Fibroblast of lung (primary cell): ENCODE results near the gene ZNF552.

ENCODE experiments used
- CTCF ChIP-seq, 2 donors: IDR thresholded peaks in 1 of 2; conservative IDR thresholded peaks in 1 of 2; 1 replicate in 1 of 2; 2 replicates in 1 of 2; pipeline ENCODE4 v1.5.1; 2011 to 2012; ENCODE audit warnings: low read length in 2 of 2, control low read depth in 1 of 2, inconsistent platforms in 1 of 2, low read depth in 1 of 2, mild to moderate bottlenecking in 1 of 2
- EZH2 ChIP-seq: IDR thresholded peaks from 2 replicates; pipeline ENCODE4 v1.5.1; 2012; ENCODE audit warnings: low read length, control low read depth, mild to moderate bottlenecking; ENCODE audit errors: missing control alignments

DNA sequence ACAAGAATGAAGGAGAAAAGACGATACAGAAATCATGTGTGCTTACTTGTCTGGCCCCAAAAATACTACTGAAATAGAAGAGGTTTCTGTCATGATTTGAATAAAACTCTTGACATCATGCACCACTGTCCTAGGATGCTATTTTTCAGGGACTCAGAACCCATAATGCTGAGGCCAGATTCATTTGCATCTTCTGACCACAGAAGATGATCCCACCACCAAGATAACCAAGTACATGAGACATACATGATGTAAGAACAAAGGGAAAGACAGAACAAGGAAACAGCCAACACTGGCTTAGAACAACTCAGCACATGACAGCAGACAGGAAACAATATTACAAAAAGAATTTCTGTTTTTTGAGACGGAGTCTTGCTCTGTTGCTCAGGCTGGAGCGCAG is 2.5 kb downstream of the ZNF552 start:
- TF ChIP-seq CTCF (conservative IDR thresholded peaks at IDR 0.05 in 1 of 2, IDR thresholded peaks at IDR 0.05 in 1 of 2; ENCODE audit: low read depth in 1 of 2, low read length in 2 of 2), result no peak
- no peak for TF ChIP-seq EZH2
